MM.1S (cell line): ENCODE data around the gene CACNB4.

Experiments
- DNase-seq: peaks from one replicate; pipeline ENCODE4 v3.0.0-alpha.2; 2015
- H2AFZ ChIP-seq: fragments of 300-600 bp; sonication (generic); 2 replicates; pipeline ENCODE4 v1.6.0; 2016; ENCODE audit warnings: antibody characterized with exemption, low read length
- H3F3A ChIP-seq: fragments of 300-600 bp; sonication (generic); 2 replicates; pipeline ENCODE4 v1.6.1; 2016; ENCODE audit warnings: mild to moderate bottlenecking, antibody characterized with exemption, low read length, moderate library complexity, mixed read lengths; ENCODE audit not compliant: insufficient read depth
- H3K27ac ChIP-seq: fragments of 300-600 bp; sonication (generic); 2 replicates; pipeline ENCODE4 v1.5.1; 2016; ENCODE audit warnings: mild to moderate bottlenecking, low read length
- H3K27me3 ChIP-seq: fragments of 300-600 bp; sonication (generic); replicated peaks from 2 replicates; pipeline ENCODE4 v1.6.0; 2016; ENCODE audit warnings: low read length; ENCODE audit not compliant: insufficient read depth
- H3K36me3 ChIP-seq: fragments of 300-600 bp; sonication (generic); replicated peaks from 2 replicates; pipeline ENCODE4 v1.6.1; 2016; ENCODE audit warnings: mild to moderate bottlenecking, low read length, mixed read lengths; ENCODE audit not compliant: insufficient read depth
- H3K4me1 ChIP-seq: fragments of 300-600 bp; sonication (generic); 2 replicates; pipeline ENCODE4 v1.6.1; 2016; ENCODE audit warnings: low read length, mixed read lengths
- H3K4me2 ChIP-seq: fragments of 300-600 bp; sonication (generic); 2 replicates; pipeline ENCODE4 v1.6.0; 2016; ENCODE audit warnings: low read depth, low read length
- H3K4me3 ChIP-seq: fragments of 300-600 bp; sonication (generic); 2 replicates; pipeline ENCODE4 v1.5.1; 2016; ENCODE audit warnings: low read length, mixed read lengths
- H3K79me2 ChIP-seq: fragments of 300-600 bp; sonication (generic); 2 replicates; pipeline ENCODE4 v1.6.1; 2016; ENCODE audit warnings: mixed run types, low read length, mixed read lengths
- H3K9ac ChIP-seq: fragments of 300-600 bp; sonication (generic); 2 replicates; pipeline ENCODE4 v1.6.1; 2016; ENCODE audit warnings: low read length, mixed read lengths
- H3K9me2 ChIP-seq: fragments of 300-600 bp; sonication (generic); replicated peaks from 2 replicates; pipeline ENCODE4 v1.6.1; 2016; ENCODE audit warnings: mild to moderate bottlenecking, low read length, mixed read lengths; ENCODE audit not compliant: insufficient read depth
- H3K9me3 ChIP-seq: fragments of 300-600 bp; sonication (generic); replicated peaks from 2 replicates; pipeline ENCODE4 v1.6.1; 2016; ENCODE audit warnings: mild to moderate bottlenecking, low read length, mixed read lengths; ENCODE audit not compliant: insufficient read depth
- H4K20me1 ChIP-seq: fragments of 300-600 bp; sonication (generic); 2 replicates; pipeline ENCODE4 v1.6.1; 2016; ENCODE audit warnings: mild to moderate bottlenecking, low read length, moderate library complexity, mixed read lengths; ENCODE audit not compliant: insufficient read depth
- CTCF ChIP-seq: fragments of 300-600 bp; sonication (generic); IDR thresholded peaks from 2 replicates; pipeline ENCODE4 v1.5.1; 2016; ENCODE audit warnings: antibody characterized with exemption, low read length, mixed read lengths
- EZH2 ChIP-seq: fragments of 300-600 bp; sonication (generic); optimal IDR thresholded peaks from 2 replicates; pipeline ENCODE3; 2017; ENCODE audit warnings: low read depth, mild to moderate bottlenecking, antibody characterized with exemption, low read length, mixed read lengths
- EZH2phosphoT487 ChIP-seq: fragments of 300-600 bp; sonication (generic); IDR thresholded peaks from 2 replicates; pipeline ENCODE4 v1.6.1; 2018; ENCODE audit warnings: antibody characterized with exemption, low read length

The CACNB4 gene

GRCh38 chr2:152099367-152100050 lies 665 bp upstream of the CACNB4 start:
- peak overlapping the region; percentile 71 for H3K4me3 ChIP-seq
- no peaks in the 10 kb centered on the region for H3K4me1 ChIP-seq
- TF ChIP-seq EZH2phosphoT487 (no peak), EZH2 (no peak), CTCF (no peak)
- H4K20me1 ChIP-seq = no peaks in the 10 kb centered on the region
- H3K9me3 ChIP-seq = no peaks in the 10 kb centered on the region
- no peaks in the 10 kb centered on the region for H3K27me3 ChIP-seq
- H3K36me3 ChIP-seq = no peaks in the 10 kb centered on the region
- H3K27ac ChIP-seq = no peak overlapping the region
- peak overlapping the region; percentile 12; the same call in 1 of the 2 replicates for H3K9ac ChIP-seq
- DNase-seq = no peak
- peak overlapping the region; percentile 96 for H2AFZ ChIP-seq
- H3K79me2 ChIP-seq = no peaks in the 10 kb centered on the region
- no peaks in the 10 kb centered on the region for H3K9me2 ChIP-seq
- H3F3A ChIP-seq = no peaks in the 10 kb centered on the region
- peak overlapping the region; percentile 77 for H3K4me2 ChIP-seq

- Histone ChIP-seq H3K9ac (no peak overlapping the region), H4K20me1 (no peaks in the 10 kb centered on the region), H3K27me3 (no peaks in the 10 kb centered on the region), H3K9me3 (no peaks in the 10 kb centered on the region), H3F3A (no peaks in the 10 kb centered on the region), H2AFZ (no peak overlapping the region), H3K36me3 (no peaks in the 10 kb centered on the region), H3K4me3 (no peak overlapping the region), H3K27ac (no peak overlapping the region), H3K79me2 (no peaks in the 10 kb centered on the region), H3K4me1 (no peaks in the 10 kb centered on the region), H3K4me2 (no peak overlapping the region), H3K9me2 (no peaks in the 10 kb centered on the region)
- TF ChIP-seq EZH2 (no peak), CTCF (no peak), EZH2phosphoT487 (no peak)
- DNase-seq = no peak
These were observed 896 bp downstream of the CACNB4 start for GRCh38 chr2:152097801-152098495.

GRCh38 chr2:152097290-152097800 lies 1.5 kb downstream of the CACNB4 start:
- no peaks in the 10 kb centered on the region for H3K9me3 ChIP-seq
- H2AFZ ChIP-seq = no peak overlapping the region
- no peaks in the 10 kb centered on the region for H4K20me1 ChIP-seq
- DNase-seq = no peak
- no peak overlapping the region for H3K9ac ChIP-seq
- no peaks in the 10 kb centered on the region for H3F3A ChIP-seq
- H3K27me3 ChIP-seq = no peaks in the 10 kb centered on the region
- TF ChIP-seq EZH2 (no peak), EZH2phosphoT487 (no peak), CTCF (no peak)
- no peaks in the 10 kb centered on the region for H3K4me1 ChIP-seq
- H3K36me3 ChIP-seq = no peaks in the 10 kb centered on the region
- no peaks in the 10 kb centered on the region for H3K79me2 ChIP-seq
- H3K4me3 ChIP-seq = no peak overlapping the region
- no peak overlapping the region for H3K27ac ChIP-seq
- no peaks in the 10 kb centered on the region for H3K9me2 ChIP-seq
- no peak overlapping the region for H3K4me2 ChIP-seq
